ENCODE measurements around the gene NCOA5. TPM values are rescaled to one million over a fixed set of nuclear protein-coding genes. Genes with fewer than 3 reads are reported as not detected.

The NCOA5 gene
- total and polyA plus RNA-seq, 3 experiments from 2014 or later = 28.7 to 36.9 (median 34.9) TPM

GRCh38 chr20:46056027-46056833 lies 33.5 kb downstream of the NCOA5 start:
- ChIA-PET POLR2A (no interaction called here), CTCF (no interaction called here)
- no peaks in the 10 kb centered on the region for H3K9me3 Mint-ChIP-seq
- peaks cover 8 to 17% (median 15%) of the 10 kb centered on the region in 3 donors for H3K36me3 Mint-ChIP-seq
- DNase-seq = no peak
- peaks cover 5% of the 10 kb centered on the region in 2 donors for H3K27me3 Mint-ChIP-seq
- Histone ChIP-seq H3K36me3 (ENCODE audit: insufficient read depth, low read length) (peaks cover 4% of the 10 kb centered on the region), H3K27ac (ENCODE audit: low read depth, low read length) (no peak overlapping the region), H3K4me1 (ENCODE audit: insufficient read depth, low read length) (peaks cover 25% of the 10 kb centered on the region), H3K4me3 (ENCODE audit: low read length) (no peak overlapping the region), H3K27me3 (ENCODE audit: insufficient read depth, low read length, poor library complexity, severe bottlenecking) (no peaks in the 10 kb centered on the region), H3K9me3 (ENCODE audit: low read length) (no peaks in the 10 kb centered on the region)
- no peak overlapping the region for H3K4me3 Mint-ChIP-seq
- H3K27ac Mint-ChIP-seq = no peak overlapping the region
- H3K4me1 Mint-ChIP-seq = peaks cover 31 to 34% (median 31%) of the 10 kb centered on the region in 3 donors

- ChIA-PET CTCF (no interaction called here), POLR2A (no interaction called here)
- Mint-ChIP-seq H3K27me3 (peaks cover 5 to 6% of the 10 kb centered on the region in 2 donors), H3K36me3 (peaks cover 0 to 9% (median 7%) of the 10 kb centered on the region in 3 donors), H3K4me3 (no peak overlapping the region), H3K9me3 (no peaks in the 10 kb centered on the region), H3K27ac (no peak overlapping the region), H3K4me1 (peaks cover 21 to 24% (median 21%) of the 10 kb centered on the region in 3 donors)
- Histone ChIP-seq H3K36me3 (ENCODE audit: insufficient read depth, low read length) (no peaks in the 10 kb centered on the region), H3K4me3 (ENCODE audit: low read length) (no peak overlapping the region), H3K9me3 (ENCODE audit: low read length) (no peaks in the 10 kb centered on the region), H3K27ac (ENCODE audit: low read depth, low read length) (no peak overlapping the region), H3K4me1 (ENCODE audit: insufficient read depth, low read length) (peaks cover 16% of the 10 kb centered on the region), H3K27me3 (ENCODE audit: insufficient read depth, low read length, poor library complexity, severe bottlenecking) (no peaks in the 10 kb centered on the region)
- DNase-seq = no peak
Observed at GRCh38 chr20:46055269-46055668, 34.5 kb downstream of the NCOA5 start.

- DNase-seq = no peak
- H3K4me1 Mint-ChIP-seq = peaks cover 14 to 17% (median 15%) of the 10 kb centered on the region in 3 donors
- H3K36me3 Mint-ChIP-seq = peaks cover 0 to 3% (median 1%) of the 10 kb centered on the region in 3 donors
- H3K27me3 ChIP-seq (ENCODE audit: insufficient read depth, low read length, poor library complexity, severe bottlenecking) = no peaks in the 10 kb centered on the region
- no peak overlapping the region for H3K27ac Mint-ChIP-seq
- no peak overlapping the region for H3K4me3 Mint-ChIP-seq
- H3K27ac ChIP-seq (ENCODE audit: low read depth, low read length) = no peak overlapping the region
- ChIA-PET POLR2A (no interaction called here), CTCF (no interaction called here)
- H3K4me3 ChIP-seq (ENCODE audit: low read length) = no peak overlapping the region
- no peaks in the 10 kb centered on the region for H3K9me3 ChIP-seq (ENCODE audit: low read length)
- H3K9me3 Mint-ChIP-seq = no peaks in the 10 kb centered on the region
- H3K36me3 ChIP-seq (ENCODE audit: insufficient read depth, low read length) = no peaks in the 10 kb centered on the region
- peaks cover 9% of the 10 kb centered on the region for H3K4me1 ChIP-seq (ENCODE audit: insufficient read depth, low read length)
- H3K27me3 Mint-ChIP-seq = peaks cover 2 to 6% of the 10 kb centered on the region in 2 donors
Observed at GRCh38 chr20:46054606-46055005, 35.2 kb downstream of the NCOA5 start.

- no peak overlapping the region for H3K27ac ChIP-seq (ENCODE audit: low read depth, low read length)
- H3K9me3 Mint-ChIP-seq = no peaks in the 10 kb centered on the region
- no peak overlapping the region for H3K4me3 ChIP-seq (ENCODE audit: low read length)
- ChIA-PET POLR2A (no interaction called here), CTCF (no interaction called here)
- H3K36me3 Mint-ChIP-seq = no peaks in the 10 kb centered on the region
- DNase-seq = no peak
- H3K27me3 ChIP-seq (ENCODE audit: insufficient read depth, low read length, poor library complexity, severe bottlenecking) = no peaks in the 10 kb centered on the region
- H3K27ac Mint-ChIP-seq = no peak overlapping the region
- H3K4me3 Mint-ChIP-seq = no peak overlapping the region
- H3K36me3 ChIP-seq (ENCODE audit: insufficient read depth, low read length) = no peaks in the 10 kb centered on the region
- no peaks in the 10 kb centered on the region for H3K9me3 ChIP-seq (ENCODE audit: low read length)
- peaks cover 4 to 6% (median 5%) of the 10 kb centered on the region in 3 donors for H3K4me1 Mint-ChIP-seq
- H3K4me1 ChIP-seq (ENCODE audit: insufficient read depth, low read length) = no peaks in the 10 kb centered on the region
- H3K27me3 Mint-ChIP-seq = peaks cover 0 to 8% of the 10 kb centered on the region in 2 donors
Observed at GRCh38 chr20:46053416-46053815, 36.3 kb downstream of the NCOA5 start.

- Histone ChIP-seq H3K36me3 (ENCODE audit: insufficient read depth, low read length) (no peaks in the 10 kb centered on the region), H3K27me3 (ENCODE audit: insufficient read depth, low read length, poor library complexity, severe bottlenecking) (peaks cover 2% of the 10 kb centered on the region), H3K9me3 (ENCODE audit: low read length) (no peaks in the 10 kb centered on the region), H3K4me3 (ENCODE audit: low read length) (no peak overlapping the region), H3K27ac (ENCODE audit: low read depth, low read length) (no peak overlapping the region), H3K4me1 (ENCODE audit: insufficient read depth, low read length) (no peaks in the 10 kb centered on the region)
- CTCF ChIA-PET = no interaction called here
- no peaks in the 10 kb centered on the region for H3K9me3 Mint-ChIP-seq
- no peak for DNase-seq
- peaks cover 6 to 8% of the 10 kb centered on the region in 2 donors for H3K27me3 Mint-ChIP-seq
- POLR2A ChIA-PET = no interaction called here
- H3K4me1 Mint-ChIP-seq = peaks cover 0 to 2% (median 0%) of the 10 kb centered on the region in 3 donors
- H3K27ac Mint-ChIP-seq = no peak overlapping the region
- H3K36me3 Mint-ChIP-seq = no peaks in the 10 kb centered on the region
- H3K4me3 Mint-ChIP-seq = no peak overlapping the region
Observed at GRCh38 chr20:46051556-46052308, 38.0 kb downstream of the NCOA5 start.

- H3K9me3 Mint-ChIP-seq = no peaks in the 10 kb centered on the region
- POLR2A ChIA-PET = no interaction called here
- H3K4me1 ChIP-seq (ENCODE audit: insufficient read depth, low read length) = no peaks in the 10 kb centered on the region
- CTCF ChIA-PET = no interaction called here
- no peaks in the 10 kb centered on the region for H3K36me3 ChIP-seq (ENCODE audit: insufficient read depth, low read length)
- H3K27me3 ChIP-seq (ENCODE audit: insufficient read depth, low read length, poor library complexity, severe bottlenecking) = peaks cover 7% of the 10 kb centered on the region
- no peak overlapping the region for H3K4me3 Mint-ChIP-seq
- no peak overlapping the region for H3K27ac ChIP-seq (ENCODE audit: low read depth, low read length)
- no peaks in the 10 kb centered on the region for H3K9me3 ChIP-seq (ENCODE audit: low read length)
- no peak overlapping the region for H3K4me3 ChIP-seq (ENCODE audit: low read length)
- H3K36me3 Mint-ChIP-seq = no peaks in the 10 kb centered on the region
- H3K27me3 Mint-ChIP-seq = peaks cover 11 to 16% of the 10 kb centered on the region in 2 donors
- peaks cover 0 to 2% (median 0%) of the 10 kb centered on the region in 3 donors for H3K4me1 Mint-ChIP-seq
- peak overlapping the region in 1 of 8 donors; percentile 16 for H3K27ac Mint-ChIP-seq
- DNase-seq = no peak
Observed at GRCh38 chr20:46050885-46051284, 38.9 kb downstream of the NCOA5 start.

GRCh38 chr20:46050444-46050843 lies 39.3 kb downstream of the NCOA5 start:
- H3K4me1 ChIP-seq (ENCODE audit: insufficient read depth, low read length) = no peaks in the 10 kb centered on the region
- H3K27ac ChIP-seq (ENCODE audit: low read depth, low read length) = no peak overlapping the region
- H3K9me3 Mint-ChIP-seq = no peaks in the 10 kb centered on the region
- H3K9me3 ChIP-seq (ENCODE audit: low read length) = no peaks in the 10 kb centered on the region
- peaks cover 0 to under 1% (median 0%) of the 10 kb centered on the region in 3 donors for H3K4me1 Mint-ChIP-seq
- H3K36me3 ChIP-seq (ENCODE audit: insufficient read depth, low read length) = no peaks in the 10 kb centered on the region
- H3K27me3 Mint-ChIP-seq = peaks cover 11 to 19% of the 10 kb centered on the region in 2 donors
- H3K4me3 ChIP-seq (ENCODE audit: low read length) = no peak overlapping the region
- CTCF ChIA-PET = no interaction called here
- POLR2A ChIA-PET = no interaction called here
- peaks cover 7% of the 10 kb centered on the region for H3K27me3 ChIP-seq (ENCODE audit: insufficient read depth, low read length, poor library complexity, severe bottlenecking)
- H3K4me3 Mint-ChIP-seq = no peak overlapping the region
- no peak for DNase-seq
- no peak overlapping the region for H3K27ac Mint-ChIP-seq
- no peaks in the 10 kb centered on the region for H3K36me3 Mint-ChIP-seq

- Mint-ChIP-seq H3K4me1 (no peaks in the 10 kb centered on the region), H3K27me3 (peaks cover 11 to 19% of the 10 kb centered on the region in 2 donors), H3K36me3 (no peaks in the 10 kb centered on the region), H3K4me3 (no peak overlapping the region), H3K27ac (no peak overlapping the region), H3K9me3 (no peaks in the 10 kb centered on the region)
- CTCF ChIA-PET = no interaction called here
- POLR2A ChIA-PET = no interaction called here
- Histone ChIP-seq H3K27ac (ENCODE audit: low read depth, low read length) (no peak overlapping the region), H3K36me3 (ENCODE audit: insufficient read depth, low read length) (no peaks in the 10 kb centered on the region), H3K4me1 (ENCODE audit: insufficient read depth, low read length) (no peaks in the 10 kb centered on the region), H3K27me3 (ENCODE audit: insufficient read depth, low read length, poor library complexity, severe bottlenecking) (peaks cover 7% of the 10 kb centered on the region), H3K9me3 (ENCODE audit: low read length) (no peaks in the 10 kb centered on the region), H3K4me3 (ENCODE audit: low read length) (no peak overlapping the region)
- no peak for DNase-seq
Observed at GRCh38 chr20:46049815-46050214, 39.9 kb downstream of the NCOA5 start.

All from CD8-positive, alpha-beta memory T cell (primary cell).